ENCODE measurements around the gene RRP8.

The RRP8 gene

GRCh38 chr11:6632116-6633073 is 29.0 kb upstream of the RRP8 start:
- DNase-seq, result no peak

- DNase-seq, result no peak
Measured at GRCh38 chr11:6631361-6631890, 28.0 kb upstream of the RRP8 start.

GRCh38 chr11:6630632-6631291 is 27.3 kb upstream of the RRP8 start:
- DNase-seq, result no peak

- no peak for DNase-seq
Measured at GRCh38 chr11:6629892-6630631, 26.6 kb upstream of the RRP8 start.

GRCh38 chr11:6629573-6629891 is 26.1 kb upstream of the RRP8 start:
- DNase-seq, result no peak

- DNase-seq, result no peak
Measured at GRCh38 chr11:6628526-6628925, 25.1 kb upstream of the RRP8 start.

DNA sequence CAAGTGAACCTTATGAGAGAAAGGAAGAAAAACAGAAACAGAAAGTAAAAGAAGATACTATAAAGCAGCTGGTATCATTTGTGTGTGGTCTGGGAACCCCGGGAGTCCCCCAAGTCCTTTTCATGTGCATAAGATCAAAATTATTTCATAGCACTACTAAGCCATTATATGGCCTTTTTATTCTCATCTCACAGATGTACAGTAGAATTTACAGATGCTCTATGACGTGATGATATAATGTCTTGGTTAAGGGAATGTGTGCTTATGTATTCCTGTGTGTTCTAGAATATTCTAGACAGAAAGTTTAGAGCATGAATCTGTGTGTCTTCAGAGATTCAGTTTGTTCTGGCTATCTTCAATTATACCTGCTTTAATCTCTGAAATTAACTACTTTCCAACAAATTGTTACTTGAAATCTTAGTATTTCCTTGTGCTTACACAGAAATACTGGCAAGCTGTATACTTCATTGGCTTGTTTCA is 24.4 kb upstream of the RRP8 start:
- no peak for DNase-seq

- DNase-seq, result no peak
Measured at GRCh38 chr11:6626971-6627761, 23.8 kb upstream of the RRP8 start.

GRCh38 chr11:6625832-6626420 is 22.5 kb upstream of the RRP8 start:
- DNase-seq, result no peak

DNA sequence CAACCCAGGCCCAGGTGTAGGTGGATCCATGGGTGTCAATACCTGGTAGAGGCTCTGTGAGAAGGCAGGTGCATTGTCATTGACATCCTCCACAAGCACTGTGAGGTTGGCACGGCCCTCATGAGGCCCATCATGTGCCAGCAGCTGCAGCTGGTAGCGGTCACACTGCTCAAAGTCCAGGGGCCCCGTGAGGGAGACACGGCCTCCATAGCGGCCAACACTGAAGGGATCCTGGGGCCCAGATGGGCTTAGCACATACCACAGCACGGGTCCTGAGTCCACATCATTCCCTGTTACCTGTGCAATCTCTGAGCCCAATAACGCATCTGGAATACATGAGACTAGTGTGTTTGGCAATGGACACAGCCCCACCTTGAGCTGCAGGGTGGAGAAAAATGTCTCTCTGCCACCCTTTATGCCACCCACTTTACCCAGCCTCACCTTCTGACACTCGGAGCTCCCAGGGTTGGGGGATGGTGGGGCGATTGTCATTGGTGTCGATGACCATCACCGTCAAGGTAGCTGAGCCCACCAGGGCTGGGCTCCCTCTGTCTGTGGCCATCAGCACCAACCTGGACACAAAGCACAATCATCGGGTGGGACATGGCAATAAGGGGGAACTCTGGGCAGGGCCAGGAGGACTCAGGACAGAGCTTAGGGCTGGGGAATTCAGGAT is 21.9 kb upstream of the RRP8 start:
- no peak for DNase-seq

GRCh38 chr11:6623391-6624363 is 20.3 kb upstream of the RRP8 start:
- DNase-seq, result no peak

DNA sequence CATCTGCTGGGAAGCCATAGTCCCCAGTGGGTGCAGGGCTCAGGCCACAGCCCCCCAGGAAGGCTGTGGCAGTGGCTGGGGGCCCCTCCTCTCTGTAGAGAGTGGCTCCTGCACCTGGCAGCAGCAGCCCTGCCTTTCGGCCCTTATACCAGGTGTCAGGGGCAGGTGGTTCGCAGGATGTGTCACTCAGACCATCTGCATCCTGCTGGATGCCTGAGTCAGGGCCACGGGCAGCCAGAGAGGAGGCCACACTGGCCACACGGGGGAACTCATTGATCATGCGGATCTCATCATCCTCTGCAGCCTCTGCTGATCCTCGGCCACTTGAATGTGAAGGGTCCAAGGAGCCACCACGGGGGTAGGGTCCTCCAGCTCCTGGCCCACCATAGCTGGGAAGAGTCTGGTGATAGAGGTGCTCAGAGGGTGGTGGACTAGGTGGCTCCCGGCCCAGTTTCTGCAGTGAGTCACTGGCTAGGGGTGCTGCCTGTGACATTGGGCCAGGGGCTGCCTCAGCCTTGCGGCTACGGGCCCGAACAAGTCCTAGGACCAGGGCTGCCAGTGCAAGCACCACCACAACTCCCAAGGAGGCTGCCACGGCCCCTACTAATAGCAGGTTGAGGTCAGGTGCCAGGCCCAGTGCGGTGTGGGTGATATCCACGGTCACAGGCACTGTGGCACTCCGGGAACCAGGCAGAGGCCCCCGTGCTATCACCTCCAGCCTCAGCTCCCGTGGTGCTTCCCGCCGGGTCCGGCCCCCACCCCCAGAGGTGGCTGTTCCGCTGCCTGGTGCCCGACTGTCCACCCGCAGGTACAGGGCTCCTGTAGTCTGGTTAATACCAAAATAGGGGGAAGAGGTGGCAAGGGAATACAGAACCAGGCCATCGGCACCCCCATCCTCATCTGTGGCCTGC is 19.1 kb upstream of the RRP8 start:
- no peak for DNase-seq

DNA sequence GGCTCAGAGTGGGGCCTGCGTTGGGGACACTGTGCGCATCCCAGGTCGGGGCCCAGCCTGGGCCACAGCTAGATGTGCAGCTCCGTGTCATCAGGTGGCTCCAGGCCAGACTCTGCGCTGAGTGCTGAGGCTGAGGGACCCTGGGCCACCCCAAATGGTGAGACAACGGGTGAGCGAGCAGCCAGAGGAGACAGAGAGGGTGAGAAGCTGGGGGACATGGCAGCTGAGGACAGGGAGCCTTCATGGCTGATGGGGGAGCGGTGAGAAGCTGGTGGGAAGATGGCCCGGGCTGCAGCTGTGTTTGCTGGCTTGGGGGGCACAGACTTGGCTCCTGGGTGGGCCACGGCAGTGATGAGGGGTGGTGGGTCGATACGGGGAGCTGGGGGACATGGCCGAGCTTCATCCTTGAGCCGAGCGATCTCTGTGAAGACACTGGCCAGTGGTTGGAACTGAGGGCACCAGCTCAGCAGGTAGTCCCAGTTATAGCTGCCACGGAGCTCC is 18.3 kb upstream of the RRP8 start:
- no peak for DNase-seq

DNA sequence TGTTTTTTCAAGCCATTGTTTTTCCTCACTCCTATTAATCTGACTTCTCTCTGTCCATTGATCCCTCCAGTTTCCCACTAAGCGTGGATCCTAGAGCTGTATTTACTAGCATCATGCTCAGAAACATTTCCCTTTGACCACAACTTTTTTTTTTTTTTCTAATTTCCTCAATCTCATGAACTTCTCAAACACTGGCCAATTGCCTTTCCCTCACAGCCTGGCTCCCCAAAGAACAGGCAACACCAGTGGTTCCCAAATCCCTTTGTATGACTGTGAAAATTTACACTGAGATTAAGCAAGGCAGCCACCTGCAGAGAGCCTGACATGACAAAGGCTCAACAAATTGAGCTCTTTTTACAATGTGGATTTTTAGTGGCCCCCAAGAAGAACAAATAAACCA is 17.2 kb upstream of the RRP8 start:
- no peak for DNase-seq

DNA sequence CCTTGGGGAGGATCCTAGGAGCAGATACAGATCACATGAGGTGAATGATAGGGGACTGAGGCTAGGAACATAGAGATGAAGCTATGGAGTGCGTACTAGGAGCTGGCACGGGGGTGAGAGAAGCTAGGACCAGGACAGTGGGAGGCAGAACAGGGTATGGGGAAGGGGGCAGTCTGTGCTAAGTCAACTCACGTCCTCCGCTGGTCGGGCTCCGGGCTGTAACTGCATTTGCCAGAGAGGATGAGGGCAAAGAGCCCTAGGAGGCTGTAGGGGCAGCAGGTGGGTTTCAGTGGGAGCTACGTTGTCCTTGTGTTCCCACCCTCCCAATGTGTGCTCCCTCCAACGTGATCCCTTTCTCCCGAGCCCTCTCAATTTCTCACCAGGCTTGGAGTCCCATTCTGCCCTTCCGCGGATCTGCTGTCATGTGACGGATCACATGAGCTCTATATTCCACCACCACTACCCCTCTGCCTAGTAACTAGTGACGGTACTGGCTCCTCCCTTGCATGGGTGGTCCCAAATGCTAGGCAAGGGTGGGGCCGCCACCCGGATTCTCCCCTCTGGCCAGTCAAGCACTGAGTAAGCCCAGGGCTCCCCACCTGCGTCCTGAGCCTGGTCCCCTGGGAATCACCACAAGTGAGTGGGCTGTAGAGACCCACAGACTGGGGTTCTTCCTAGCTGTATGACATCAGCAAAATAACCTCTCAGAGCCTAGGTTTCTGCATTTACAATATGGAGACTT is 15.8 kb upstream of the RRP8 start, which contains the start of gene TPP1:
TSS of gene TPP1 (minus strand) at position 419 of the 742 bp plus-strand sequence. CDS start at position 397, 22 bp downstream.
- DNase-seq, result peak; percentile 88

- DNase-seq, result no peak
Measured at GRCh38 chr11:6618117-6619003, 14.9 kb upstream of the RRP8 start.

- no peak for DNase-seq
Measured at GRCh38 chr11:6617315-6617781, 13.9 kb upstream of the RRP8 start.
